NCI-H510A (cell line): Measurements from ENCODE around the gene NACA2.
A peak's percentile ranks its signal among the peaks of the same experiment; 100 is the strongest.
"Not testable (repeated sequence)": the region's sequence is repeated elsewhere in the genome, so short reads cannot be mapped to it uniquely, and the experiment has no call there.

Experiments used
- DNase-seq: peaks from one replicate; lab custom pipeline; 2025; lab: John Stamatoyannopoulos, UW

NACA2 gene

DNA sequence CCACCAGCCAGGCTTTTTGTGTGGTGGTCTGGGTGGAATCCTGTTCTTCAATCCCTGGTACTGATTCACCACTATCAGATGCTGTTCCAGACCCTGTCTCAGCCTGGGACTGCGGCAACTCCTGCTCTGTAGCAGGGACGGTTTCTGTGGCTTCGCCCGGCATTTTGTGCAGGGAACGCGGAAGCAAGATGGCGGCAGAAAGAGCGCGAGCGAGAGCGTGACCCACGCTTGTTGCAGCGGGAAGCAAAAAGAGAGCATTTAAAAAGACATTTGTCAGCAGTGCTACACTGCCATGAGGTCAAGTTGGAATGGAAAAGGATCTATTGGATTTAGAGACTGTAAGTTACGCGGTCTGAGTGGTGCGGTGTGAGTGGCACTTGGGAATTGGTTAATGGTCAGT lies at the start of gene NACA2:
Gene NACA2 (minus strand): TSS at position 202 of the 400 bp plus-strand sequence. CDS start 39 bp downstream, at position 163.
- DNase-seq = no peak

- no peak for DNase-seq
Observed at GRCh38 chr17:61639818-61640217, 48.8 kb upstream of the NACA2 start.

GRCh38 chr17:61638087-61638486 lies 47.1 kb upstream of the NACA2 start:
- DNase-seq = no peak

- peak; percentile 8 for DNase-seq
Observed at GRCh38 chr17:61635913-61636432, 45.0 kb upstream of the NACA2 start.

- DNase-seq = no peak
Observed at GRCh38 chr17:61634942-61635538, 44.0 kb upstream of the NACA2 start.

DNA sequence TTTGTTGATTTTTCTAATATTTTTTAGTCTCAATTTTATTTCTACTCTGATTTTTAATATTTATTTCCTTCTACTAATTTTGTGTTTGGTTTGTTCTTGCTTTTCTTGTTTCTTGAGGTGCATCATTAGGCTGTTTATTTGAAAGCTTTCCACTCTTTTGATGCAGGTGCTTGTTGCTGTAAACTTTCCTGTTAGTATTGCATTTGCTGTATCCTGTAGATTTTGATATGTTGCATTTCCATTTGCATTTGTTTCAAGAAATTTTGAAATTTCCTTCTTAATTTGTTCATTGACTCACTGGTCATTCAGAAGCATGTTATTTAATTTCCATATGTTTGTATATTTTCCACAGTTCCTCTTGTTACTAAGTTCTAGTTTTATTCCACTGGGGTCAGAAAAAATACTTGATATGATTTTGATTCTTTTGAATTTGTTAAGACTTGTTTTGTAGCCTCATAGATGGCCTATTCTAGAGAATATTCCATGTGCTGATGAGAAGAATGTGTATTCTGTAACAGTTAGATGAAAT lies 43.1 kb upstream of the NACA2 start:
- no peak for DNase-seq

- DNase-seq = no peak
Observed at GRCh38 chr17:61632826-61633225, 41.8 kb upstream of the NACA2 start.

DNA sequence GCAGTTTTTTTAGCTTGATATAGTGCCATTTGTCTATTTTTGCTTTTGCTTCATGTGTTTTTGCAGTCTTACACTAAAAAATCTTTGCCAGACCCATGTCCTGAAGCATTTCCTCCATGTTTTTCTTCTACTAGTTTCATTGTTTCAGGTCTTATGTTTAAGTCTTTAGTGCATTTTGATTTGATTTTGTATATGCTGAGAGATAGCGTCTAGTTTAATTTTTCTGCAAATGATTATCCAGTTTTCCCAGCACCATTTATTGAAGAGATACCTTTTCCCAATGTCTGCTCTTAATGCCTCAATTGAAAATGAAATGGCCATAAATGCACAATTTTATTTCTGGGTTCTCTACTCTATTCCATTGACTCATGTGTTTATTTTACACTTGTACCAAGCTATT lies 40.8 kb upstream of the NACA2 start:
- DNase-seq = no peak

GRCh38 chr17:61628158-61628557 lies 37.1 kb upstream of the NACA2 start:
- not testable (repeated sequence) for DNase-seq

DNA sequence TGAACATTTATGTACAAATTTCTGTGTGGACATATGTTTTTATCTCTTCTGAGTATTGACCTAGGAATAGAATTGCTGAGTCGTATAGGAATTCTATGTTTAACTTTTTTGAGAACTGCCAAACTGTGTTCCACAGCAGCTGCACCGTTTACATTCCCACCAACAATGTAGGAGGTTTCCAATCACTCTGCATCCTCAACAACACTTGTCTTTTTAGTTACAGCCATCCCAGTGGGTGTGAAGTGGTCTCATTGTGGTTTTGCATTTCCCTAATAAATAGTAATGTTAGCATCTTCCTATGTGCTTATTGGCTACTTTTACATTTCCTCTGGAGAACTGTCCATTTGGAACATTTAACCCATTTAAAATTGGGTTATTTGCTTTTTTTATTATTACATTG lies 36.6 kb upstream of the NACA2 start:
- no peak for DNase-seq

DNA sequence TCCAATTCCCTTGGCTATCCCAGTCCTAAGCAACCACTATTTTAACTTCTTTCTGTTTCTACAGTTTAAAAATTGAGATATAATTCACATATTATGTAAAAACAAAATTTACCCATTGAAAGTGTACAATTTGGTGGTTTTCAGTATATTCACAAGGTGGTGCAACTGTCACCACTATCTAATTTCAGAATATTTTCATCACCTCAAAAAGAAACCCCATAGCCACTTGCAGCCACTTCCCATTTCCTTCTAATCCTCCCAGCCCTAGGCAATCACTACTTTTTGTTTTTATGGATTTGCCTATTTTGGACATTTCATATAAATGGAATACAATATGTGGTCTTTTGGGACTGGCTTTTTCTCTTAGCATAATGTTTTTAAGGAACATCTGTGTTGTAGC lies 36.1 kb upstream of the NACA2 start:
- DNase-seq = no peak

DNA sequence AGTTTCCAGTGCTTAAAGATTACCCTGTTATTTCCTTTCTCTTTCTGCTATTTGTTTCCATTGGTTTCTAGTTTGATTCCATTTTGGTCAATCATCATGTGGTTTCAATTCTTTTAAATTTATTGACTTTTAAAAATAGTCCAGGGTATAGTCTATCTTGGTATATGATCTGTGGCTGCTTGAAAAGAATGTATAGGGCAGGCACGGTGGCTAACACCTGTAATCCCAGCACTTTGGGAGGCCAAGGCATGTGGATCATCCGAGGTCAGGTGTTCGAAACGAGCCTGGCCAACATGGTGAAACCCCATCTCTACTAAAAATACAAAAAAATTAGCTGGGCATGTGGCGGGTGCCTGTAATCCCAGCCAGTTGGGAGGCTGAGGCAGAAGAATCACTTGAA lies 34.5 kb upstream of the NACA2 start:
- no peak for DNase-seq

DNA sequence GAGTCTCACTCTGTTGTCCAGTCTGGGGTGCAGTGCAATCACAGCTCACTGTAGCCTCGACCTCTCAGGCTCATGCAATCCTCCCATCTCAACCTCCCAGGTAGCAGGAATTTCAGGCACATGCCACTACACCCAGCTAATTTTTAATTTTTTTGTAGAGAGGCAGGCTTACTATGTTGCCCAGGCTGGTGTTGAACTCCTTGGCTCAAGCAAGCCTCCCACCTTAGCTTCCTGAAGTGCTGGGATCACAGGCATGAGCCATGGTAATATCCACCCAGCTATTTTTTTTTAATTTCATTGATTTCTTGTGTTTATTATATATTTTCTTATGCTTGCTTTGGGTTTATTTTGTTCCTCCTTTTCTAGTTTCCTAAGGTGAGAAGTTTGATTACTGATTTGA lies 33.9 kb upstream of the NACA2 start:
- no peak for DNase-seq

DNA sequence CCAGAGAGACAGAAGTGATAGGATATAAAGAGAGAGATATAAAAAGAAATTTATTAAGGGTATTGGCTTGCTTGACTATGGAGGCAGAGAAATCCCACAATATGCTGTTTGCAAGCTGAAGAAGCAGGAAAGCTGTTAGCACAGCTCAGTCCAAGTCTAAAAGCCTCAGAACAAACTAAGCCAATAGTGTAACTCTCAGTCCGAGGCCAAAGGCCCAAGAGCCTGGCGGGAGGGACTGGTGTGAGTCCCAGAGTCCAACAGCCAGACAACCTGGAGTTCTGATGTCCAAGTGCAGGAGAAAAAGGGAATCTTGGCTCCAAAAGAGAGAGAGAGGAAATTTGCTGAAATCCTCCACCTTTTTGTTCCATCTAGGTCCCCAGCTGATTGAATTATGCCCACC lies 30.3 kb upstream of the NACA2 start:
- no peak for DNase-seq

DNA sequence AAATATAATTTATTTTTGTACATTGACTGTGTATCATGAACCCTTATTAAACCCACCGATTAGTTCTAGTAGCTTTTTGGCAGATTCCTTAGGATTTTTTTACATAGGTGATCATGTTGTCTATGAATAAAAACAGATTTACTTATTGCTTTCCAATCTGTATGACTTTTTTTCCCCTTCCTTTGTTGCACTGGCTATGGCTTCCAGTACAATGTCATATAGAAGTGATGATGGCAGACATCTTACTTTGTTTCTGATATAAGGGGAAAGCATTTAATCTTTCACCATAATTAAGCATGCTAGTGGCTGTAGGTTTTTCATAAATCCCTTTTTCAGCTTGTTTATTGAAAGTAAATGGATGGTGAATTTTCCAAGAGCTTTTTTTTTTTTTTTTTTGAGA lies 28.9 kb upstream of the NACA2 start:
- no peak for DNase-seq

- no peak for DNase-seq
Observed at GRCh38 chr17:61619493-61619892, 28.5 kb upstream of the NACA2 start.

- no peak for DNase-seq
Observed at GRCh38 chr17:61618950-61619349, 27.9 kb upstream of the NACA2 start.

- no peak for DNase-seq
Observed at GRCh38 chr17:61617330-61617729, 26.3 kb upstream of the NACA2 start.

DNA sequence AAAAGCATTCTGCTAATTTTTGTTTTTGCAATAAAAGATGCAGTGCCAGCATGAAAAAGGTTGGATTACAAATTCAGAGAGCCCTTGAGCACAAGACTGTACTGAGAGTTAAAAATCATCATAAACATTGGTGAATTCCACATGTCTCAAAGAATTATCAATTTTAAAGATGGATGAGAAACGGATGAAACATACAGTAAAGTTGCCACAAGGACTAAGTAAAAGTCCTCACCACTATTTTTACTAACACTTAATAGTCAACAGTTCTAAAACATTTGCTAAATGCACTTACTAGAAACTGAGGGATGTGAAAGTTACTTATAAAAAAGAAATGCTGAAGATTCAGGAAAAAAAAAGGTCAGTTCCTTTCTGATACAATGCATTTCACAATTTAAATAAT lies 25.8 kb upstream of the NACA2 start:
- DNase-seq = no peak

GRCh38 chr17:61614219-61614618 lies 23.2 kb upstream of the NACA2 start:
- DNase-seq = no peak

GRCh38 chr17:61611323-61611722 lies 20.3 kb upstream of the NACA2 start:
- no peak for DNase-seq

GRCh38 chr17:61605692-61606091 lies 14.7 kb upstream of the NACA2 start:
- no peak for DNase-seq

DNA sequence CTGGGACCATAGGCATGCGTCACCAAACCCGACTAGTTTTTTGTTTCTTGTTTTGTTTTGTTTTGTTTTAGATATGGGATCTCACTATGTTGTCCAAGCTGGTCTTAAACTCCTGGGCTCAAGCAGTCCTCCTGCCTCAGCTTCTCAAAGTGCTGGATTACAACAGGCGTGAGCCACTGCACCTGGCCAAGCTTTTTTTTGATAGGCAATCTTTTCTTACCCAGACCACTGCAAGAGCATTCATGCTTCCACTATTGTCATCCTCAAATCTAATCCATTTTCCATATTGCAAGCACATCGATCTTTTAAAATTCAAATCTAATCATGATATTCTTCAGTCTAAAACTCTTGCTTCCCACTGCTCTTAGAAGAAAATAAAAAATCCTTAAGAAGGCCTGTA lies 10.3 kb upstream of the NACA2 start:
- DNase-seq = no peak

DNA sequence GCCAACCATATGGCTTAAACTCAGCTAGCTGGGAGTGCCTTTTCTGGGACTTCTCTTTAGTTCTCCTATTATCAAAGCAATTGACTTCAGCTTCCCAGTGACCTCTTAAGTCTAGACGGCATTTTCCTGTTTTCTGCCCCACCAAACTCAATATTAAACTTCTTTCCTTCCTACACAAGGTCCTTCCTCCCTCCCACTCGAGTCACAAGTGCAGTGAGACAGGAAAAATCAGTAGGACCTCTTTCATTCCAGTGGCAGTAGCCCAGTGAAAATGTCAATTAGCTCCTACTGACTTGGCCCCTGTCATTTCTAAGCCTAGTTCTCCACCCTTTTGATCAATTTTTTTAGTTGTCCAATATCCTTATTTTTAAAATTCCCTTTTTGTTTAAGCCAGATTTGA lies 9.6 kb upstream of the NACA2 start:
- DNase-seq = no peak
